Thymus (tissue), 11 donors: Measurements from ENCODE around the gene FAM83D. TPM values are rescaled to one million over a fixed set of nuclear protein-coding genes. Genes with fewer than 3 reads are reported as not detected.

ENCODE experiments used
- DNase-seq, 9 donors: peaks; one replicate each; pipeline ENCODE4 v3.0.0-alpha.2; 2013; ENCODE audit warnings: low spot score in 9 of 9, low read depth in 6 of 9, missing footprints in 1 of 9
- H3K27ac ChIP-seq, 2 donors: one replicate each; pipeline ENCODE4 v1.5.1; 2013; ENCODE audit warnings: control low read depth in 1 of 2, low read depth in 1 of 2, low read length in 1 of 2, mild to moderate bottlenecking in 1 of 2, moderate library complexity in 1 of 2
- H3K27me3 ChIP-seq, 2 donors: one replicate each; pipeline ENCODE4 v1.5.1; 2013; ENCODE audit warnings: low read length in 1 of 2; ENCODE audit not compliant: control insufficient read depth in 2 of 2, insufficient read depth in 1 of 2
- H3K36me3 ChIP-seq, 2 donors: one replicate each; pipeline ENCODE4 v1.5.1; 2013; ENCODE audit warnings: low read length in 1 of 2, mild to moderate bottlenecking in 1 of 2, moderate library complexity in 1 of 2; ENCODE audit not compliant: control insufficient read depth in 2 of 2, insufficient read depth in 2 of 2
- H3K4me1 ChIP-seq, 2 donors: one replicate each; pipeline ENCODE4 v1.5.1; 2013; ENCODE audit warnings: low read length in 2 of 2; ENCODE audit not compliant: control insufficient read depth in 2 of 2, insufficient read depth in 2 of 2
- H3K4me3 ChIP-seq, 2 donors: one replicate each; pipeline ENCODE4 v1.5.1; 2013; ENCODE audit warnings: low read length in 2 of 2, control low read depth in 1 of 2, mild to moderate bottlenecking in 1 of 2
- H3K9me3 ChIP-seq, 2 donors: one replicate each; pipeline ENCODE4 v1.5.1; 2013; ENCODE audit warnings: low read length in 1 of 2, mild to moderate bottlenecking in 1 of 2; ENCODE audit not compliant: control insufficient read depth in 2 of 2, insufficient read depth in 1 of 2
- WGBS: extraction: QIAGEN DNeasy Blood & Tissue Kit; methylation state at CpG from one replicate; pipeline ENCODE4 v1.1.7; 2013; 5-methylcytosine and 5-hydroxymethylcytosine counted together
- polyA plus RNA-seq: library from polyadenylated mRNA; stranded (reverse); fragments of 200-250 nt; gene quantifications from one replicate; pipeline ENCODE4 v1.2.3, GENCODE V29; 2013
- total RNA-seq: library from RNA; stranded (reverse); fragments of 120-200 nt; gene quantifications from one replicate; pipeline ENCODE4 v1.2.4, GENCODE V29; 2013
- donor health status: healthy.

FAM83D gene
- total and polyA plus RNA-seq, 2 donors, result 2.5 to 9.6 TPM

DNA sequence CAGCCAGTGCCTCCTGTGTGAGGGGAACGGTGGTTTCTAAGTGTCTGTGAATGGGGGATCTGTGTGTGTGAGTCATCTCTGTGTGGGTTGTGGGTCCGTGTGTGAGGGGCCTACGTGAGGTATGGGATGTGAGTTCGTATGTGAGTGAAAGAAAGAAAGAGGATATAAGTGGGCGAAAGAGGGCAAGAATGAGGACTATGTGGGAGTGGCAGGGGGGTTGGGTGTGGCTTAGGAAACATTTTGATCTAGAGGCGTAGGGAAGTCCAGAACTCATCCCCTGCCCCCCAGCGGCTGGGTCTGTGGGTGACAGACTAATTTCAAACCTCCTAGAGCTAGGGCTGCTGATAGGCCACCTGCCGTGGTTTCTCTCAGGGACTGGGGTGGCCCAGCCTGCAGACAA is 71.4 kb downstream of the FAM83D start:
- Histone ChIP-seq H3K4me1 (no peaks in the 10 kb centered on the region), H3K27ac (no peak overlapping the region), H3K9me3 (no peaks in the 10 kb centered on the region), H3K27me3 (no peaks in the 10 kb centered on the region), H3K4me3 (no peak overlapping the region), H3K36me3 (peaks cover 18 to 24% of the 10 kb centered on the region in 2 donors)
- DNase-seq, result peak in 2 of 9 donors; percentile 4 to 16
- WGBS, result 88% methylated on average over 8 of the region's 8 CpGs

GRCh38 chr20:38999217-38999616 is 73.0 kb downstream of the FAM83D start:
- WGBS, result 97% methylated on average over 3 of the region's 3 CpGs
- H3K9me3 ChIP-seq, result no peaks in the 10 kb centered on the region
- no peaks in the 10 kb centered on the region for H3K27me3 ChIP-seq
- H3K4me3 ChIP-seq, result no peak overlapping the region
- DNase-seq, result no peak
- no peaks in the 10 kb centered on the region for H3K4me1 ChIP-seq
- H3K36me3 ChIP-seq, result peaks cover 27 to 32% of the 10 kb centered on the region in 2 donors
- no peak overlapping the region for H3K27ac ChIP-seq

DNA sequence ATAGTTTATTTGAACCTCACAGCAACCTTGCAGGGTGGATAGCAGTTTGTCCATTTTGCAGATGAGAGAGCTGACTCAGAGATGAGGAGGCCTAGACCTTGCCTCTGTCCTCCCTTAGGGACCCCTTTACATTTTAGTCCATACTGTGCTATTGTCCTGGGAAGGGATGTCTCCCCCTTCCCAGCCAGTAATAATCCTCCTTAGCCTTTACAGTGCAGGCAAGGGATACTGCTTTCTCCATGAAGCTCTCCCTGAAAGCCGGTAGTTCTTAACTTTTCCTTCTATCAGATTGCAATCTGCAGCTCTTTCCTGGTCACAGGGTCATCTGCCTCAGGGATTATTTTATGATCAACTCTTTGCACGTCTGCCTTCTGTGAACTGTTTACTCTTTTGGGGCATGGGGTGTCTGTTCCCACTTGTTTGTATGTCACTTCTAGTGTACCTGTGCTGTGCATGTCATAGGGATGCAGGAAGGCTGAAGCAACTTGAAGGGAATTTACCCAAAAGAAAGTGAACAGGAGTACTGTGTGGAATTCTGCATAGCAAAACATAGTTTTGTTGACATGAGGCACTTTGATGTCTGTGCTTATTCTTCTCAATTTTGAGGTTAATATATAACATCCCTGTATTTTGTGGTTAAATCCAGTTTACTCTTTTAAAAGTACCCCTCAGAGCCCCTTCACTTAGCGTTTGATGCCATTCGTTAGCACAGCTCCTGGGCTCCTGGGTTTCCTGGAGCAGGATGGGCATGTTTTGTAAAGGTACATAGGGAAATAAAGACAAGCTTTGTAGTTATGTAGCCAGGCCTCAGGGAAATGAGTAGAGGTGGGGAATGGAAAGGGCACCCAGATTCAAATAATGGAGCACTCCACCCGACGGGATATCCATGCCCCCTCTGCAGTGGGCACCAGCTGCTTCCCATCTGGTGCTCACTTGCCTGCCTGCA is 74.0 kb downstream of the FAM83D start:
- 98% methylated on average over 6 of the region's 6 CpGs for WGBS
- Histone ChIP-seq H3K27me3 (no peaks in the 10 kb centered on the region), H3K4me3 (no peak overlapping the region), H3K4me1 (no peaks in the 10 kb centered on the region), H3K27ac (no peak overlapping the region), H3K36me3 (peaks cover 31 to 39% of the 10 kb centered on the region in 2 donors), H3K9me3 (no peaks in the 10 kb centered on the region)
- DNase-seq, result no peak

Other genes starting within 250 kb of the FAM83D start
- gene SLC32A1, start 201.9 kb upstream of the FAM83D start, total RNA-seq, result not detected
- 0.11 TPM for gene SLC32A1, start 201.9 kb upstream of the FAM83D start, polyA plus RNA-seq
- gene ACTR5, start 178.0 kb upstream of the FAM83D start, total RNA-seq, result 7.4 TPM
- gene ACTR5, start 178.0 kb upstream of the FAM83D start, polyA plus RNA-seq, result 9.6 TPM
- gene PPP1R16B, start 120.7 kb upstream of the FAM83D start, total RNA-seq, result 16.8 TPM
- 13.8 TPM for gene PPP1R16B, start 120.7 kb upstream of the FAM83D start, polyA plus RNA-seq
- 9.5 TPM for gene DHX35, start 35.9 kb downstream of the FAM83D start, total RNA-seq
- 7.1 TPM for gene DHX35, start 35.9 kb downstream of the FAM83D start, polyA plus RNA-seq